ENCODE results near the gene RAB11FIP2.

The RAB11FIP2 gene

GRCh38 chr10:118058371-118058770 is 11.6 kb upstream of the RAB11FIP2 start:
- TF ChIP-seq CTCF (IDR thresholded peaks at IDR 0.05), result no peak

- TF ChIP-seq CTCF (IDR thresholded peaks at IDR 0.05), result no peak
These were observed 10.6 kb upstream of the RAB11FIP2 start for GRCh38 chr10:118057361-118057760.

- TF ChIP-seq CTCF (IDR thresholded peaks at IDR 0.05), result no peak
These were observed 7.6 kb upstream of the RAB11FIP2 start for GRCh38 chr10:118054383-118054782.

- TF ChIP-seq CTCF (IDR thresholded peaks at IDR 0.05), result no peak
These were observed 6.1 kb upstream of the RAB11FIP2 start for GRCh38 chr10:118052816-118053215.

GRCh38 chr10:118047880-118048279 is 1.1 kb upstream of the RAB11FIP2 start:
- TF ChIP-seq CTCF (IDR thresholded peaks at IDR 0.05), result no peak

- no peak for TF ChIP-seq CTCF (IDR thresholded peaks at IDR 0.05)
These were observed 497 bp upstream of the RAB11FIP2 start for GRCh38 chr10:118047157-118047719.

DNA sequence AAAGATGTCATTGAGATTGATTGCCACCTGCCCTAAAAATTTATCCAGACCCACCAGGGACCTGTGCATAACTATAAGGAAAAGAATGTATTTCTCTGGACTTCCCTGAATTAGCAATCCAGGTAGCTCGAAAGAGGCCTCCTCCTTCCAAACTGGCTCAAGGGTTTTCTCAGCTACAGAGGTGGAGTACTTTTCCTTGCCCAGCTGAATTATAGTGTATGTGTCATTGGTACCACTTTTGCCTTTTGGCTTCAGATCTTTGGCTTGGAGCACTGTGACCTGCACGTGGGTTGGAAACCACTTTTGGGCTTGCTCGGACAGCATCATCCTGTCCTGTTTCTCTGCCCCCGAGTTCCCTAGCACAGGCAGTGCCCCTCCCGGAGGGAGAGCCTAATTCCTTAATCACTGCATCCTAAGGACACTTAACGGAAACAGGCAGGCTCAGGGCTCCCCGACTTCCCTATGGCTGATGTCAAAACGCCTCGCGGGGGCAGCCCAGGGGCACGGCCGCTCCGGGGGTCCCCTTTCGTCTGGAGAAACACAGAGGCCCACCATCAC is 825 bp downstream of the RAB11FIP2 start:
- TF ChIP-seq CTCF (IDR thresholded peaks at IDR 0.05), result no peak

Measured in LNCAP (cell line).